ENCODE results near the gene COPZ2. TPM values are rescaled to one million over a fixed set of nuclear protein-coding genes. Genes with fewer than 3 reads are reported as not detected.
"Not testable (repeated sequence)": the region's sequence is repeated elsewhere in the genome, so short reads cannot be mapped to it uniquely, and the experiment has no call there.

Gene COPZ2
- total RNA-seq, 1 experiment from 2014 or later = not detected

DNA sequence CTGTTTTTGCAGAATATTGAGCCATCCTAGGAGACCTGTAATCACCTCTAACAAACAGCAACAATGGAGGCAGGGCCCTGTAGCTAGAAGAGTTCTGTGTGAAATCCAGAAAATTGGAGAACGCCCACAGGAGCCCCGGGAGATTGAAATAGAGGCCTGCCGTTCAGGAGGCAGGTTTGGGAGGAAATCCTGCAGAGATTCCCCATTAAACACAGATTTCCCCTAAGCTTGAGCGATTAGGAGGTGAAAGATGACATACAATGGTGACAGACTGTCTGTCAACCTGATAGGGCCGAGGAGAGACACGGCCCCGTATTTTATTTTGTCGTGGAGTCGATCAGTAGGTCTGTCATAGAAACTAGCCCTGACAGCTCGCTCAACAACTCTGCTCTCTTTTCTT is 48.4 kb downstream of the COPZ2 start:
- no peak overlapping the region for H3K9ac ChIP-seq (ENCODE audit: low read length)
- peaks cover 0 to 4% of the 10 kb centered on the region in 2 experiments; a peak in 2 of 4 replicates for H3K36me3 ChIP-seq (ENCODE audit: control insufficient read depth in 1 of 2, insufficient read depth in 2 of 2, low read length in 2 of 2)
- POLR2A ChIA-PET = no interaction called here
- H3K4me1 ChIP-seq (ENCODE audit: control insufficient read depth in 1 of 2, insufficient read depth in 2 of 2, low read length in 2 of 2) = no peaks in the 10 kb centered on the region
- TF ChIP-seq CTCF (IDR thresholded peaks at IDR 0.05 in 2 of 3, conservative IDR thresholded peaks at IDR 0.05 in 1 of 3; ENCODE audit: borderline replicate concordance in 1 of 3, insufficient read depth in 1 of 3, low read depth in 2 of 3, low read length in 2 of 3) (no peak), RAD21 (IDR thresholded peaks at IDR 0.05; ENCODE audit: low read depth) (no peak), CBX3 (IDR thresholded peaks at IDR 0.05; ENCODE audit: low read depth) (no peak), SIN3A (IDR thresholded peaks at IDR 0.05; ENCODE audit: low read depth) (no peak), EGR1 (IDR thresholded peaks at IDR 0.05; ENCODE audit: low read depth) (no peak), JUND (IDR thresholded peaks at IDR 0.05) (no peak)
- H3K27ac ChIP-seq (ENCODE audit: low read depth, low read length) = no peak overlapping the region
- ATAC-seq (no peak), DNase-seq (ENCODE audit: low read depth, low spot score) (no peak)
- no peak overlapping the region for H3K4me2 ChIP-seq (ENCODE audit: low read length)
- H3K4me3 ChIP-seq (replicated peaks in 1 of 2; ENCODE audit: low read depth in 1 of 2, low read length in 2 of 2) = no peak overlapping the region
- H4K20me1 ChIP-seq (ENCODE audit: insufficient read depth) = no peaks in the 10 kb centered on the region
- no peaks in the 10 kb centered on the region for H3K9me3 ChIP-seq (ENCODE audit: control insufficient read depth in 1 of 2, insufficient read depth in 1 of 2, low read depth in 1 of 2, low read length in 2 of 2)
- RAD21 ChIA-PET (ENCODE audit: low non-redundant PET in 1 of 2, low total read pairs in 2 of 2, uncharacterized antibody in 2 of 2, unreplicated experiment in 2 of 2) = no interaction called here
- intact Hi-C loops (cut with micrococcal nuclease) = no loop called here
- CTCF ChIA-PET = interaction anchor here (1.3 kb wide), 1 partner anchor 18 kb away, joined by 4 read pairs; the partner anchor contains the start of gene CDK5RAP3
- H2AFZ ChIP-seq (ENCODE audit: low read depth, low read length, poor library complexity, severe bottlenecking) = no peak overlapping the region
- H3K27me3 ChIP-seq (ENCODE audit: insufficient read depth, low read length) = no peaks in the 10 kb centered on the region
- no TSS peak for BruUV-seq (replicated peaks)
- H3K79me2 ChIP-seq (ENCODE audit: insufficient read depth, low read length) = no peaks in the 10 kb centered on the region
- no peaks in the 10 kb centered on the region for H3K9me2 ChIP-seq (ENCODE audit: insufficient read depth)

DNA sequence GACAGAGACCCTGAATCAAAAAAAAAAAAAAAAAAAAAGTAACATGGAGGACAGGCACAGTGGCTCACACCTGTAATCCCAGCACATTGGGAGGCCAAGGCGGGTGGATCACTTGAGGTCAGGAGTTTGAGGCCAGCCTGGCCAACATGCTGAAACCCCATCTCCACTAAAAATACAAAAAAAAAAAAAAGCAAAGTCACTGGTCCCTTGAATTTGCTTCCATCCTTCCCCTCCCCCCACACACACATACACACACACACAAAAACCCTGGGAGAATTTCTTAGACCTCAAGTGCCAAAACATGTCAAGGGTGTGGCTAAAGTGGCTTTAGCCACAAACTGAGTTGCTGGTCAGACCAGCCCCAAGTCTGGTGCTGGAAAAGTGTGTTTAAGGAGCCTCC is 49.2 kb downstream of the COPZ2 start:
- intact Hi-C loops (cut with micrococcal nuclease); H4K20me1 ChIP-seq (ENCODE audit: insufficient read depth); H2AFZ ChIP-seq (ENCODE audit: low read depth, low read length, poor library complexity, severe bottlenecking); H3K4me1 ChIP-seq (ENCODE audit: control insufficient read depth in 1 of 2, insufficient read depth in 2 of 2, low read length in 2 of 2); H3K9me3 ChIP-seq (ENCODE audit: control insufficient read depth in 1 of 2, insufficient read depth in 1 of 2, low read depth in 1 of 2, low read length in 2 of 2); H3K4me2 ChIP-seq (ENCODE audit: low read length); RAD21 ChIA-PET (ENCODE audit: low non-redundant PET in 1 of 2, low total read pairs in 2 of 2, uncharacterized antibody in 2 of 2, unreplicated experiment in 2 of 2); H3K4me3 ChIP-seq (replicated peaks in 1 of 2; ENCODE audit: low read depth in 1 of 2, low read length in 2 of 2); ATAC-seq; BruUV-seq (replicated peaks); POLR2A ChIA-PET; CTCF ChIA-PET; H3K9ac ChIP-seq (ENCODE audit: low read length); H3K79me2 ChIP-seq (ENCODE audit: insufficient read depth, low read length); H3K27ac ChIP-seq (ENCODE audit: low read depth, low read length); H3K9me2 ChIP-seq (ENCODE audit: insufficient read depth); DNase-seq (ENCODE audit: low read depth, low spot score); H3K36me3 ChIP-seq (ENCODE audit: control insufficient read depth in 1 of 2, insufficient read depth in 2 of 2, low read length in 2 of 2); H3K27me3 ChIP-seq (ENCODE audit: insufficient read depth, low read length): not testable (repeated sequence)

Measured in HCT116 (cell line).